Measurements from ENCODE around the gene PTPN21. TPM values are rescaled to one million over a fixed set of nuclear protein-coding genes. Genes with fewer than 3 reads are reported as not detected.

The PTPN21 gene
- total and polyA plus RNA-seq, 9 of the 15 experiments (the other 6 are each of a cell fraction or from before 2014, with no cell fraction given), result 0.06 to 1.9 (median 0.94) TPM

- TF ChIP-seq CHD7 (IDR thresholded peaks at IDR 0.05; ENCODE audit: low read depth, low read length) (no peak), ZEB2 (IDR thresholded peaks at IDR 0.05) (0 out of 2 replicates have a peak, but pooled peaks have one; percentile 50), KAT7 (CRISPR knock-in tag; IDR thresholded peaks at IDR 0.05; ENCODE audit: borderline replicate concordance) (no peak), TCFL5 (CRISPR knock-in tag; conservative IDR thresholded peaks at IDR 0.05) (no peak), GABPB1 (CRISPR knock-in tag; IDR thresholded peaks at IDR 0.05) (peak; percentile 84), RBM25 (IDR thresholded peaks at IDR 0.05; ENCODE audit: low read depth, low read length, severe bottlenecking) (no peak), NR1H2 (CRISPR knock-in tag; IDR thresholded peaks at IDR 0.05) (no peak), KHSRP (IDR thresholded peaks at IDR 0.05) (no peak), SIN3A (IDR thresholded peaks at IDR 0.05; ENCODE audit: borderline replicate concordance in 2 of 2, control insufficient read depth in 1 of 2, low read depth in 2 of 2, low read length in 2 of 2) (no peak), ELK1 (CRISPR knock-in tag; IDR thresholded peaks at IDR 0.05) (no peak), ARID3A (IDR thresholded peaks at IDR 0.05; ENCODE audit: borderline replicate concordance, low read depth, low read length) (no peak), HMBOX1 (IDR thresholded peaks at IDR 0.05) (no peak)
Observed at GRCh38 chr14:88551094-88551870, 3.5 kb downstream of the PTPN21 start (continued).
